Stimulated activated CD8-positive, alpha-beta memory T cell treated with anti-CD3 and anti-CD28 coated beads, Interleukin-4, amount 100 ng/mL, for 1 hour (primary cell): ENCODE data around the gene EPN2.
"Not testable (repeated sequence)": the region's sequence is repeated elsewhere in the genome, so short reads cannot be mapped to it uniquely, and the experiment has no call there.

Source experiments
- DNase-seq, 2 donors: peaks; one replicate each; pipeline ENCODE4 v3.0.0-alpha.2; 2020; ENCODE audit warnings: low read depth in 2 of 2, low spot score in 1 of 2

Gene EPN2

GRCh38 chr17:19343256-19343630, 106.1 kb downstream of the EPN2 start:
- DNase-seq = no peak

DNA sequence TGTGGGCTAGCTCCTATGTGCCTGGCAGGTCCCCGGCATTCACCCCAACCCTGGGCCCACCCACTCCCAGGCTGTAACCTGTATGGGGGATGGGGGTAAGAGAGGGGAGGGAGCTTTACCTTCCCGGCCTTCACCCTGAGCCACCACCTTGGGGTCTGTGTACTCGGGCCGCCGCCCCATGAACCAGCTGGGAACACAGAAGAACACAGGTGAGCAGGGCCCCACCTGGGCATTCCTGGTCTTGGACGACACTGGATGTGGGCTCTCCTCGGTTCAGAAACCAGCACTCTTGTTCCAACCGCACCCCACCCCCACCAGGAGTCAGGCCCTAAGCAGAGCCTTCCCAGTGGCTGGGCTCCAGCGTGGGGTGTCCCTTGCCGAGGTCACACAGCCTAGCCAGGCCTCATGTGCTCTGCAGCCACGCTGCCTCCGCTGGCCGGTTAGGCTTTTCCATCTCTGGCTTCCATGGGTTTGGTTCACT, 106.5 kb downstream of the EPN2 start:
- no peak for DNase-seq

- DNase-seq = no peak
Observed at GRCh38 chr17:19344311-19345066, 107.3 kb downstream of the EPN2 start.

DNA sequence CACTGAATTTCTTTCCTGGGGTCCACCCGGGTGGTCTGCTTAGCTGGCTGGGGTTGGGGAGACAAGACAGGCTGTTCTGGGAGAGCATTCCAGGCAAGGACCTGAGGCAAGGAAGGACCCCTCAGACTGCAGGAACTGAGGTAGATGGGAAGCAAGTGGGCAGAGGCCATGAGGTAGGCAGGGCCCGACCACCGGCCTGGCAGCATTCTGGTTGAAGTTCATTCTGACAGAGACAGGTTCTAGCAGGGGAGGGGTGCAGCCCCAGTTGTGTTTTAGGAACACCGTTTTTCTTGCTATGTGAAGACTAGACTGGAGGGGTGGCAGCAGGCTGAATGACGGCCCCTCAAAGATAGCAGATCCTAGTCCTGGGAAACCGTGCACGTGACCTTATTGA, 107.9 kb downstream of the EPN2 start:
- DNase-seq = no peak

GRCh38 chr17:19345486-19346350, 108.6 kb downstream of the EPN2 start:
- DNase-seq = no peak

DNA sequence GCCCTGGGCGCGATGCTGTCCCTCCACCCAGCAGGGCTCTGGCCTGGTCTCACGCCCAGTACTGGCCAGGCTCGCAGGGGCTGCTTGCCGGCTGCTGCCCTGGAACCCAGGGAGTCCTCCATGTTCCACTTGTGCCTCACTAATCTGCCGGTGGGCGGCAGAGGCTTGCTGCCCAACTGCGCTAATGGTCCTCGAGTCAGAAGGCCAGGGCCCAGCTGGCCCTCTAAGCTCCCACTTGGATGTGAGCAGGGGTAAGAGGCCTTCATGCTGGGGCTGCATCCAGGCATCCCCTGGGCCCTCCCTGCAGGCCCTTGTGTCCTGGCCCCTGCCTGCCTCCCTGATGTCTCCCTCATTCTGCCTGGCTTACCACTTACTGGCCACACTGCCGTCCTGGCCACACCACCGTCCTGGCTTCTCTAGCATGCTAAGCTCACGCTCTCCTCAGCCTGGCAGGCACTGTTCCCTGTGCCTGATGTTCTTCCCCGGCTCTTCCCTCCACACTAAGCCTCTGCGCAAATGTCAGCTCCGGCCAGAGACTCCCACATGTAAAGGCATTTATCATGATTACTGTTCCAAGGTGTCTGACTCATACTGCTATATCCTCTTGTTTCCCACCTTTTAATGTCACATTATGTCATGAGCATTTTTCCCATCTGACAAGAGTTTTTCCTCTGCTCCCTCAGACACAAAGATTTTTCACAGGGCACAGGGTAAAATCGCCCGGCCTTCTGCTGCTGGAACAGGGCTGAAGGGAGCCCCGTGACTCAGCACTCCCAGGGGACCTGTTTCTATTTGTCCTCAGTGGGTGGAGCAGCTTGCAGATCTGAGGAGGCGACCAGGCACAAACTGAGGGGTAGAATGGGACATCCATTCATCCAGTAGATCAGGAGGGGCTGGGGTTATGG, 109.4 kb downstream of the EPN2 start:
- DNase-seq = no peak

DNA sequence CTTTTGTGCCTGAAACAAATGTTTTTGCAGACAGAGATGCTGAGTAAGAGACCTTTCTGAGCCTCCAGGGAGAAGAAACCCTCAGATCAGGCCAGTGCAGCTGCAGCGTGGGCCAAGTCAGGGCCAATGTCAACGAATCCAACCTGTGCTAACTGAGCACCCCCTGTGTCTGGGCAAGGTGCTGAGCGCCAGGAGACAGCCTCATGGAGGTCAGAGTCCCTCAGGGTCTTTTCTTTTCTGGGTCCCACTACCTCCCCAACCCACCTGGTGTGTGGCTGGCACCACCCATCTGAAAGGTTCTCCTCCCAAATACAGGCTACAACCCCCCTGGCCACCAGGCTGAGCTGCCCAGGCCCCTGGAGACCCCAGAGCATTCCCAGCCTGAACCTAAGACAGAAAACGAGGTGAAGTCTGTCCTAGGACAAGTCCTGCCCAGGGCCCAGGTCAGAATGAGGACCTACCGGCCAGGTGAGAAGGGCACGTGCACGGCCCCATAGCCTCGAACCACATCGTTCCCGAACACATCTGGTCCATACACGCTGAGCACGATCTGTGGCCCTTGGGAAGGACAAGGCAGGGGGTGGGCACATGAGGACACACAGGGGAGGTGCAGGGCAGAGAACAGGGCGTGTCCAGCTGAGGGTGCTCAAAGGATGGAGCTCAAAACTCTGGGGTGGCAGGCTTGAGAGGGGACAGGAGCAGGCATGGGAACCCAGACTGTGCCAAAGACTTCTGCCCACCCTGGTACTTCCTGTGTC, 110.3 kb downstream of the EPN2 start:
- DNase-seq = no peak

DNA sequence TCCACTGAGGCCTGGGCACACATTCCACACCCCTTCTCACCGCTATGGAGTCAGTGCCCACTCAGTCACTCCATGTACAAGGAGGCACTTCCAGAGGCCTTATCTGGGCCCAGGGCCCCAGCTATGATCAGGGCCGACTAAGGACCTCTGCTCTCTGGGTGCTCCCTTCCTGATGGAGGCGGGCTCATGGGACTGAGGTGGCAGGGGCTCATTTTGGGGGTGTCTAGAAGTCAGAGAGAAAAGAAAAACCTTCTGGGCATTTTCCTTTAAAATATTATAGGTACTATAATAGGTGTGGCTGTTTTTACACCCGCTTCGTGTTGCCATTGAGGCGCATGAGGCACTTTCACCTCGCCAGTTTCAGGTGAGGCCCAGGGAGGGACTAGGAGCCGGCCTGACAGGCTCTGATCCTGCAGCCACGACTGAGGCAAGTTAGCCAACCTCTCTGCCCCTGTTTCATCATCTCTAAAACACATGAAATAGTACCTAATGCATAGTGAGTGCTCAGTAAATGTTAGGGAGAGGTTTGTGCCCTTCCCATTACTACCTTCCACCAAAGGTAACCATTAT, 111.0 kb downstream of the EPN2 start:
- no peak for DNase-seq

- DNase-seq = no peak
Observed at GRCh38 chr17:19348806-19349205, 111.6 kb downstream of the EPN2 start.

DNA sequence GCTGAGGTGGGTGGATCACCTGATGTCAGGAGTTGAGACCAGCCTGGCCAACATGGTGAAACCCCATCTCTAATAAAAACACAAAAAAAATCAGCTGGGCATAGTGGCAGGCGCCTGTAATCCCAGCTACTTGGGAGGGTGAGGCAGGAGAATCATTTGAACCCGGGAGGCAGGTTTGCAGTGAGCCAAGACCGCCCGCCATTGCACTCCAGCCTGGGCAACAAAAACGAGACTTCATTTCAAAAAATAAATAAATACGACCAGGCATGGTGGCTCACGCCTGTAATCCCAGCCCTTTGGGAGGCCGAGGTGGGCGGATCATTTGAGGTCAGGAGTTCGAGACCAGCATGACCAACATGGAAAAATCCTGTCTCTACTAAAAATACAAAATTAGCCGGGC, 116.2 kb downstream of the EPN2 start:
- DNase-seq = not testable (repeated sequence)

DNA sequence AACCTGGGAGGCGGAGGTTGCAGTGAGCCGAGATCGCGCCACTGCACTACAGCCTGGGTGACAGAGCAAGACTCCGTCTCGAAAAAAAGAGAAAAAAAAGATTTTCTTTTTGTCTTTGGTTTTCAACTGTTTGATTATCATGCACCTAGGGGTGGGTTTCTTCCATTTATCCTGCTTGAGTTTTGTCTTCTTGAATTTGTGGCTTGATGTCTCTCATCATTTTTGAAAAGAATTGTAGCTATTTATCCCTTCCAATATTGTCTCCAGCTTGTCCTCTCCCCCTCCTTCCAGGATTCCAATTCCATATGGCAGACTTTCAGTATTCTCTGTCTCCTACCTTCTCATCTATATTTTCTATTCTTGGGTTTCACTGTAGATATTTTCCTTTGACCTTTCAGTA, 117.6 kb downstream of the EPN2 start:
- DNase-seq = no peak

DNA sequence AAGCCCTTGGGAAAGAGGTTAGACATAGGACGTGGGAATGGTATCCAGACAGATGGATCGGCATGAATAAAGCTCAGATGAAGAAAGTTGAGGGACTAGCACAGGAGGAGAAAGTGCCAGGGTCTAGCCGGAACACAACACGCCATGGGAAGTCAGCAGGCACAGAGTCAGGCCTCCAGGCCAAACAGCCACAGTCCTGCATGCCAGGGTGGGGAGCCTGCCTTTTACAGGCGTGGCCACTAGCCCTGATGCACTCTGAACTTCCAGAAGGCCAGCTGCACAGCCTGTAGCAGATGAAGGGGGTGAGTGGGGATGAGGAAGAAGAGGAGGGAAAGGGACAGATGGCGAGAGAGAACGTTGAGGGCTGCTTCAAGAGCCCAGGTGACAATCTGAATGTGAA, 120.2 kb downstream of the EPN2 start:
- no peak for DNase-seq

DNA sequence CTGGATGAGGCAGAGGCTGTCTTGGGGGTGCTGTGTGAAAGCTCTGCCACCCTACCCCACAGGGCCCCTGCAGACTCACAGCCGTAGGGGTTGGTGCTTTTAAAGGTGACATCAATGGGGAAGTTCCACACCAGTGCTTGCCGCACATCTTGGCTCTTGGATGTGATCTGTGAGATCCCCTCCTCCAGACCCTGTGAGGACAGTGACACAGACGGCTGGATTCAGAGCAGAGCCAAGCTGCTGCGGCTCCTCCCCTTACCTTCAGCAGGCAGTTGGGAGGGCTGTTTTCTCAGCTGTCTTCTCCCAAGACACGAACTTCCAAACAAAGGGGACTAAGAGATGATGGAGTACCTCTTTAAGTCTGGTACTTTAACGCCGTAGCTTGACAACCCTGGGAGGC, 120.6 kb downstream of the EPN2 start:
- no peak for DNase-seq

DNA sequence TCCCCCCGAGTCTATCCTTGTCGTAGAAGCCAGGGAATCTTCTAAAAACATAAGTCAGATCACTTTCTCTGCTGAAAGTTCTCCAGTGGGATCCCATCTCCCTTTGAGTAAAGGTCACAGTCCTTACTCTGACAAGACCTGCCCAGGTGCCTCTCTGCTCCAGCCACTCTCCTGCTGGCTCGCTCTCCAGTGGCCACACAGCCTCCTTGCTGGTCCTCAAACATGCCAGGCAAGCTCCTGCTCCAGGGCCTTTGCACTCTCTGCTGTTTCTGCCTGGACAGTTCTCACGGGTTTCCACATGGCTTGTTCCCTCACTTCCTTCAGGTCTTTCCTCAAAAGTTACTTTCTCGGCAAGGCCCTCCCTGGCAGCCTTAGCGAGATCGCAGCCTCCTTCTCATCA, 122.0 kb downstream of the EPN2 start:
- no peak for DNase-seq

DNA sequence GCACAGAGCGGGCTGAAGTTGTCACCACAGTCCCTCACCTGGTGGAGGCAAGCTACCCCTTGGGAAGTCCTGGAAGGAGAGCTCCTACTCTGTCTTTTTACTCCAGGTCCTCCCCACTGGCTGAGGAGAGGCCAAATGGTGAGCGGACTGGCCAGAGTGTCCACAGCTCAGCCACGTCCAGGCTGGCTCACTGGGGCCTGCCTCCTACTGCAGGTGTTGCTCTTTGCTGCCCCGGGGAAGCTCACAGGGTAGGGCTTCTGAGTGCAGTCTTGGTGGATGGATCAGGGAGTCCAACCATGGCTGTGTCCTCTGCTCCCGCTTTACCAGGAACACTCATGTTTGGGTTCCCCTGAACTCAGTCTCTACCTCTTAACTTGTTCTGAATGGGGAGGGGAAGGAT, 122.7 kb downstream of the EPN2 start:
- DNase-seq = no peak

DNA sequence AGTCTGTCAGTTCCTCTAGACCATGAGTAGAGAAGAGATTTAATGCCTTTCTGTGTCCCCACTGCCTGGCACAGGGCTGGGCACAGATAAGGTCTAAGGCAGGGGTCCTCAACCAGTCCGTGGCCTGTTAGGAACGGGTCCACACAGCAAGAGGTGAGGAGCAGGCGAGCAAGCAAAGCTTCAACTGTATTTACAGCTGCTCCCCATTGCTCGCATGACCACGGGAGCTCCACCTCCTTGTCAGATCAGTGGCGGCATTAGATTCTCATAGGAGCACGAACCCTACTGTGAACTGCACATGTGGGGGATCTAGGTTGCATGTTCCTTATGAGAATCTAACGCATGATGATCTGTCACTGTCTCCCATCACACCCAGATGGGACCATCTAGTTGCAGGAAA, 123.6 kb downstream of the EPN2 start:
- DNase-seq = no peak

DNA sequence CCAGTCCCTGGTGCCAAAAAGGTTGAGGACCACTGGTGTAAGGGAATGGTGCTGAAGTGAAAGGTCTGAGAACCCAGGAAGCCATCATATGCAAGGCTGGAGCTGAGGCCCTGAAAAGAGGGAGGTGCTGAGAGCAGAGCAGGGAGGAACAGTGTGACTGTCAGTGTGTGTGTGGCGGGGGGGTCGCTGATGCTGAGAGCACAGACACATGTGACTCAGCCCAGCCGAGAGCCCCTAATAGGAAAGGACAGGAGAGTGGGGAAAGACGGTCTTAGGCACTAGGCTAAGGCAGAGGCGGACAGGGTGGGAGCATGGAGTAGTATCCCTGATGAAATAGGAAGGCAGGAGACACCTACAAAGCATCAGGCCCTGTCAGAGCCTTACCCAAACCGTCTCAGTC, 124.2 kb downstream of the EPN2 start:
- no peak for DNase-seq

DNA sequence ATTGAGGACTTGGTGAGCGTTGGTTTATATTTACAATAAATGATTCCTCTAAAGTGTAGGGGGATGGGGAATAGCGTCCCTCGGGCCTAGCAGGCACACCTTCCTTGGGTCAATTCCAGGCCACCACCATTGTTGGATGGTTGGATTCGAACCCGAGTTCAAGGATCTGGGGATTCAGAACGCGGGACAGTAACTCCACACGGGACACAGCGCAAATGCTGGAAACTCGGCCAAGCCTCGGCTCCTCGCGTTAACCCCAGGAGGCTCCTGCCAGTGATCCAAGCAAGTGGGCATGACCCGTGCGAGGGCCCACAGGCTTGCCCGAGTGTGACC, 124.7 kb downstream of the EPN2 start:
- no peak for DNase-seq

- peak; percentile 90 for DNase-seq
Observed at GRCh38 chr17:19362277-19363113, 125.3 kb downstream of the EPN2 start, which contains the start of gene B9D1. Gene B9D1, minus strand, starts transcription at chr17:19362723. Its CDS starts 154 bp downstream, at chr17:19362569.

DNA sequence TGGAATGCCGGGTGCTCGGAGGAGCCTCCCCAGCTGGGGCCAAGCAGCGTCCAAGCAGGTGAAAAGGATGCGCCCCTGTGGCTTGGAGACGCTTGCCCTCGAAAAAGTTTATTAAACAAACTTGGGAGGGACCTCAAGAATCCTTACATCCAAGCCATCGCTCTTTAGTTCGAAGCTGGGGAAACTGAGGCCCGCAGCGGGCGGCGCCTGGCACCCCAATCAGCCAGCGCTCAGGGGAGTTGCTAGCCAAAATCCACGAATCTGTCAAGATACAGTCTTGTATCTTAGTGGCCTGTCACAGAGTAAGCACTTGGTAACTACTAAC, 125.9 kb downstream of the EPN2 start:
- DNase-seq = no peak
